Measurements from ENCODE around the gene UGT2B15.
"Not testable (repeated sequence)": the region's sequence is repeated elsewhere in the genome, so short reads cannot be mapped to it uniquely, and the experiment has no call there.

UGT2B15 gene

GRCh38 chr4:68668537-68669163, 1.8 kb downstream of the UGT2B15 start:
- not testable (repeated sequence) for H3K36me3 Mint-ChIP-seq (ENCODE audit: low read depth); H3K9me3 Mint-ChIP-seq; H3K27ac Mint-ChIP-seq; H3K4me1 Mint-ChIP-seq (ENCODE audit: low read depth); H3K4me3 Mint-ChIP-seq; H3K27me3 Mint-ChIP-seq

GRCh38 chr4:68667551-68667950, 2.9 kb downstream of the UGT2B15 start:
- not testable (repeated sequence) for H3K27me3 Mint-ChIP-seq; H3K27ac Mint-ChIP-seq; H3K4me1 Mint-ChIP-seq (ENCODE audit: low read depth); H3K9me3 Mint-ChIP-seq; H3K4me3 Mint-ChIP-seq; H3K36me3 Mint-ChIP-seq (ENCODE audit: low read depth)

GRCh38 chr4:68664721-68665120, 5.7 kb downstream of the UGT2B15 start:
- H3K4me1 Mint-ChIP-seq (ENCODE audit: low read depth); H3K9me3 Mint-ChIP-seq; H3K36me3 Mint-ChIP-seq (ENCODE audit: low read depth); H3K27me3 Mint-ChIP-seq; H3K27ac Mint-ChIP-seq; H3K4me3 Mint-ChIP-seq: not testable (repeated sequence)

GRCh38 chr4:68662836-68663574, 7.4 kb downstream of the UGT2B15 start:
- H3K27ac Mint-ChIP-seq; H3K4me3 Mint-ChIP-seq; H3K4me1 Mint-ChIP-seq (ENCODE audit: low read depth); H3K27me3 Mint-ChIP-seq; H3K36me3 Mint-ChIP-seq (ENCODE audit: low read depth); H3K9me3 Mint-ChIP-seq: not testable (repeated sequence)

DNA sequence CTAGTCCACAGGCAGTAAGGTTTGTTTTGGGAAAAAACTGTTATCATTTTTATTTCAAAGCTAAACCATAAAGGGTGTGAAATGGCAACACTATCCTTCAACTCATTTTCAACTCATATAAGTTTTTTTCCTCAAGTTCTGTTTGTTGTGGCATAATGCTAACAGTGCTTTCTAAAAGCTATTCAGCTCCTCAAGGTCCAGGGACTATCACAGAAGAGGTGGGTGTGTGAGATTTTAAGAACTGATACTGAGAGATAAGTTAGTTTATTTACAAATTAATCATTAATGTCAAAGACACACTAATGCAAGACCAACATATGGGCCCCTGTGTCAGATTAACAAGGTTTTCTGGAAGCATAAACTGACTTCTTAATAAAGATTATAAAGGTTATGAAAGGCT, 11.8 kb downstream of the UGT2B15 start:
- no peaks in the 10 kb centered on the region for H3K9me3 Mint-ChIP-seq
- no peaks in the 10 kb centered on the region for H3K4me1 Mint-ChIP-seq (ENCODE audit: low read depth)
- no peak overlapping the region for H3K27ac Mint-ChIP-seq
- no peak overlapping the region for H3K4me3 Mint-ChIP-seq
- no peaks in the 10 kb centered on the region for H3K36me3 Mint-ChIP-seq (ENCODE audit: low read depth)
- no peaks in the 10 kb centered on the region for H3K27me3 Mint-ChIP-seq

DNA sequence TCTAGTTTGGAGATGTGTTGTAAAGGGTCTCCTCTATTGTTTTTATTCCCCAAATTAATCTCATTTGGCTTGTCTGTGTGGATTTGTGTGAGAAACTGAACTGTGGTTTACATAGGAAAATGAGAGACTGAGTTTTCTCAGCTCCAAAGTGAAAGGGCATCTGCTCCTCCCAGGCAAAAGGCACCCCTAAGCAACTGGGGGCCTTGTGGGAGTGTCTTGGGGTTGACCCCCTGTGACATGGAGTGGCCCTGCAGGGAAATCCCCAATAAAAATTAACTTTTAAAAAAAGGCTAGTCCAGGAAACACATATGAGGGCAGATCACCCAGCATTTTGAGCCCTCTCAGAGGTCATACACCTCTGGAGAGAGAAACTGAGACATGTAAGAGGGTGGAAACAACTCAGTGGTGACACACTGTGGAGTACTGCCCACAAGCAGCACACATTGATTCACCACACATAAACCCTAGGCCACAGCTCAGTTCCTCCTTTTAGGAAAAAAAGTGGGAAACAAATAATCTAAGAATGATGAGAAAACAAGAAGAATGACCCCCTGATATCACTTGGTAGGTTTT, 13.3 kb downstream of the UGT2B15 start:
- not testable (repeated sequence) for H3K4me1 Mint-ChIP-seq (ENCODE audit: low read depth); H3K27ac Mint-ChIP-seq; H3K4me3 Mint-ChIP-seq; H3K9me3 Mint-ChIP-seq; H3K36me3 Mint-ChIP-seq (ENCODE audit: low read depth); H3K27me3 Mint-ChIP-seq

DNA sequence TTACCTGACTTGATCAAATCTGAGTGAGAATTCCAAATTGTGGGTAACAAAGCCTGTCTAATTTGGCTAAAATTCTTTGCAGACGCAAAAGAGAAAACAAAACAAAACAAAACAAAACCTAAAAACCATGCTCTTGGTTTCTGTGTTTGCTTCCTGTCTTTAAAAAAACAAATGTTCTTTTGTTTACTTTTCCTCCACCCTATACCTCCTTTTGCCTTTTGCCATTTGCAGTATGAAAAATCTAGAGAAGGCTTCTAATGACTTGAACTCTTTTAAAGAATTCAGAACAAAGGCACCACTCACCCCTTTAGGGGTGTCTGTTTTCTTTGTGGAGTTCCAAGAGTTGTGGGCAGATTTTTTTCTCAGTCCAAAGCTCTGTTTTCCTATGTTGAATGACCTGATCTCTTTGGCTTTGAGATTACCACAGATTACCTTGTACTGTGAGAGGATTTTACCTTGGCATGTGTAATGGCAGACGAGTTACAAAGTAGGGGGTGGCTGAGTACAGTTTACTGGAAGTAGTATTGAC, 13.9 kb downstream of the UGT2B15 start:
- not testable (repeated sequence) for H3K9me3 Mint-ChIP-seq; H3K4me1 Mint-ChIP-seq (ENCODE audit: low read depth); H3K36me3 Mint-ChIP-seq (ENCODE audit: low read depth); H3K27me3 Mint-ChIP-seq; H3K4me3 Mint-ChIP-seq; H3K27ac Mint-ChIP-seq

DNA sequence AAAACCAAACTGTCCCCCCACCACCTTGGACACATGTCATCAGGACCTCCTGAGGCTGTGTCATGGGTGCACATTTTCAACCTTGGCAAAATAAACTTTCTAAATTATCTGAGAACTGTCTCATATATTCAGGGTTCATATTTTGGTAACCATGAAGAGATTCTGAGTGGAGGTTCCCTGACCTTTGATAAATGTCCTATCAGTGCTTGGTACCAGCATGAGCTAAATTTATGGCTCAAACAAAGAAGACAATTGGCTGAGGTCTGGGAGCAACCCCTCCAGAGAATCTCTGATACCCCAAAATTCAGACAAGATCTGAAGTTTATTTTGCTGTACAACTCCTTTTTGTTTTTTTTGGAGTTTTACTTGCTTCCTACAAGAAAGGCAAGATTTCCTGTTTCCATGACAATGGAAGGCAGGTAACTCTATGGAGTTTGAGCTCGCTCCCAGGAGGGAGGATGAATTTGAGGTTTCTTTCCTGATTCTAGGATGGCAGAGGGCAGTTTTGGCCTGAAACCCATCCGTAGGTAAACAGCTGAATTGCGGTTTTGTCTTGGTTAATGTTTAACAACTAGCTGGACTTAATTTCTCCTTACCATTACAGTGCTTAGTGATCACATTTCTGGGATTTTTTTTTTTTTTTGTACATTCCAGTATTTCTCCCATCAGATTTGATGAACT, 14.5 kb downstream of the UGT2B15 start:
- no peaks in the 10 kb centered on the region for H3K4me1 Mint-ChIP-seq (ENCODE audit: low read depth)
- H3K27ac Mint-ChIP-seq: no peak overlapping the region

DNA sequence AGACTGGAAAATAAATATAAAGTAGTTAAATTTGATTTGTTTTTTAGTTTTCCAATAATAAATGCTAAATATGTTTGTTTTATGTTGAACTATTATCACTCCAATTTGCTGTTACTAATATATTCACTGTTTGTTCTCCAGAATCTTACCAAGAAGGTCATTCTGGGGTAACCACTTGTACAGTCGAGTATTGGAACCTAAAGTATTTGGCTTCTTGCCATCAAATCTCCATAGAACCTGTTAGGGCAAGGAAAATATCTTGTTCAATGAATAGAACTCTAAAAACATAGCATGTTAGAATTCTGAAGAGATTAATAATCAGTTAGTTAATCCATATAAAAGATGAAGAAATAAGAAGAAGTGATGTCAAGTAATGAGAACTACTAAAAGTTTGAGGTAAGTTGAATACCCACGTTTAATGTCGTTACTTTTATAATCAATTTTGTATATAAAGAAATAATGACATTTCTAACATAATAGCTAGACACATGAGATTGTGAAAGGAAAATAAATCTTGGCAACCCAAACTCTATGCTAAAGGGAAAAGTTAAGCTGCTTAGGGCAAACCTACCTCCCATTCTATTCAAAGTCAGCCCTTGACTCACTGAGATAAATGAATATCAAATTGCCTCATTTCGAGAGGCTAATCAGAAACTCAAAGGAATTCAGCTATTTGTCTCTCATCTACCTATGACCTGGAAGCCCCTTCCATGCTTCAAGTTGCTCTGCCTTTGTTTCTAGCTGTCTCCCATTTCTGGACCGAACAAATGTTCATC, 15.3 kb downstream of the UGT2B15 start:
- Mint-ChIP-seq H3K27me3 (no peaks in the 10 kb centered on the region), H3K4me3 (no peak overlapping the region), H3K36me3 (ENCODE audit: low read depth) (no peaks in the 10 kb centered on the region), H3K4me1 (ENCODE audit: low read depth) (no peaks in the 10 kb centered on the region), H3K27ac (no peak overlapping the region), H3K9me3 (no peaks in the 10 kb centered on the region)

More for the DNA sequence above, 14.5 kb downstream of the UGT2B15 start:
- Mint-ChIP-seq H3K36me3 (ENCODE audit: low read depth) (no peaks in the 10 kb centered on the region), H3K4me3 (no peak overlapping the region), H3K27me3 (no peaks in the 10 kb centered on the region), H3K9me3 (no peaks in the 10 kb centered on the region)

- Mint-ChIP-seq H3K27me3 (no peaks in the 10 kb centered on the region), H3K36me3 (ENCODE audit: low read depth) (no peaks in the 10 kb centered on the region), H3K4me3 (no peak overlapping the region), H3K4me1 (ENCODE audit: low read depth) (no peaks in the 10 kb centered on the region), H3K9me3 (no peaks in the 10 kb centered on the region), H3K27ac (no peak overlapping the region)
Measured at GRCh38 chr4:68651932-68652331, 18.5 kb downstream of the UGT2B15 start.

GRCh38 chr4:68630371-68630770, 40.1 kb downstream of the UGT2B15 start:
- Mint-ChIP-seq H3K36me3 (ENCODE audit: low read depth) (no peaks in the 10 kb centered on the region), H3K4me3 (no peak overlapping the region), H3K27ac (no peak overlapping the region), H3K4me1 (ENCODE audit: low read depth) (no peaks in the 10 kb centered on the region), H3K27me3 (peaks cover 4% of the 10 kb centered on the region), H3K9me3 (no peaks in the 10 kb centered on the region)

DNA sequence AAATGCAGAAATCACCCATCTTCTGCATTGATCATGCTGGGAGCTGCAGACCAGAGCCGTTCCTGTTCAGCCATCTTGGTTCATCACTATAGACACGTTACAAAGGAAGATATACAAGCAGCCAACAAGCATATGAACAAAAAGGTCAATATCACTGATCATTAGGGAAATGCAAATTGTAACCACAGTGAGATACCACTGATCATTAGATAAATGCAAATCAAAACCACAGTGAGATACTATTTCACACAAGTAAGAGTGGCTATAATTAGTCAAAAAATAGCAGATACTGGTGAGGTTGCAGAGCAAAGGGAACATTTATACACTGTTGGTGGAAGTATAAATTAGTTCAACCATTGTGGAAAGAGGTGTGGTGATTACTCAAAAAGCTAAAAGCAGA, 47.7 kb downstream of the UGT2B15 start:
- not testable (repeated sequence) for H3K4me1 Mint-ChIP-seq (ENCODE audit: low read depth); H3K4me3 Mint-ChIP-seq; H3K27ac Mint-ChIP-seq; H3K27me3 Mint-ChIP-seq; H3K36me3 Mint-ChIP-seq (ENCODE audit: low read depth); H3K9me3 Mint-ChIP-seq

DNA sequence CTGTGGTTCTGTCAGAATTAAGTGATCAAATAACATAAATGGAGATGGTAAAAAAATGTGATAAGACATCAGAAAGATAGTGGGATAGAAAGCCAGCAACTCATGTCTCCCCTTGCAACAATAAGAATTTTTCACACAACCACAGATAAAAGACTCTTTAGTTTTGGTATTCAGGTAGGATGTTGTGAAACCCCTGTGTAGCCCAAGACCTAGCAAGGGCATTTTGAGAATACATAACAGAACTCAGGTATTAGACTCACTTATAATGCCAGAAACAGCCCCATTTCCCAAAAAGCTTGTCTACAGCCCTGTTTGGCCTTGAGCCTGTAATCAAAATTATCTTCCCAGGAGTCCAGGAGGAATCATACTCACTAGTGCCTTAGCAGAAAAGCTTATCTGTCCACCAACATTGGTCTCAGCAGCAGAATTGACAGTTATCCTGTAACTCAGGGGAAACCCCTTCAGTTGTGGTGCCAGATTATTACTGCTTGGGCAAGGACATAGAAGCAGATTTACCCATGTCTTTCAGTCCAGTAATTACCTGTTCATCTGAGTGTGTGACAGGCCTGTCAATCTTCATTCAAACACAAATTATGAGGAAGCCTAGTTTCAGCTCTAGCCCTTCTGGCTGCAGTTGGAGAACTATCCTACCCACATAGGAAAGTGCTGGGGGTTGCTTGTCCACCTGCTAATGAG, 53.3 kb downstream of the UGT2B15 start:
- H3K9me3 Mint-ChIP-seq: no peaks in the 10 kb centered on the region
- H3K27ac Mint-ChIP-seq: no peak overlapping the region
- no peaks in the 10 kb centered on the region for H3K27me3 Mint-ChIP-seq
- H3K4me3 Mint-ChIP-seq: no peak overlapping the region
- no peaks in the 10 kb centered on the region for H3K4me1 Mint-ChIP-seq (ENCODE audit: low read depth)
- no peaks in the 10 kb centered on the region for H3K36me3 Mint-ChIP-seq (ENCODE audit: low read depth)

- Mint-ChIP-seq H3K27me3 (no peaks in the 10 kb centered on the region), H3K27ac (no peak overlapping the region), H3K4me1 (ENCODE audit: low read depth) (no peaks in the 10 kb centered on the region), H3K36me3 (ENCODE audit: low read depth) (no peaks in the 10 kb centered on the region), H3K4me3 (no peak overlapping the region), H3K9me3 (no peaks in the 10 kb centered on the region)
Measured at GRCh38 chr4:68615699-68616422, 54.6 kb downstream of the UGT2B15 start.

Measured in stimulated activated naive CD8-positive, alpha-beta T cell treated with anti-CD3 and anti-CD28 coated beads, Interleukin-15, Interleukin-2, amounts not matched to agents 100 ng/mL and 50 ng/mL, for 24 hours (primary cell).